IMR-90 (cell line): Measurements from ENCODE around the gene KCTD2. TPM values are rescaled to one million over a fixed set of nuclear protein-coding genes. Genes with fewer than 3 reads are reported as not detected.

Source experiments
- ATAC-seq: fragments of 200-7000 bp; cut with Tn5 transposase; 2 replicates; pipeline ENCODE4 v1.9.1; 2020; ENCODE audit warnings: low read depth, mild to moderate bottlenecking, moderate library complexity
- BruUV-seq: library from RNA; stranded (reverse); fragments of 400-500 nt; replicated peaks from 2 replicates; lab custom pipeline; 2021; lab: Mats Ljungman, UMichigan
- CTCF ChIA-PET: fragments of 300-600 bp; formaldehyde crosslinking; extraction: SDS; loops from one replicate; lab custom pipeline; 2021; ENCODE audit warnings: antibody characterized with exemption; lab: Yijun Ruan, JAX
- POLR2A ChIA-PET: fragments of 300-600 bp; sonication (Branson Sonifier 250); formaldehyde crosslinking; loops from one replicate; lab custom pipeline; 2022; ENCODE audit warnings: antibody characterized with exemption; ENCODE audit not compliant: unreplicated experiment; lab: Charles Lee
- DNase-seq: peaks from one replicate; pipeline ENCODE4 v3.0.0; 2013
- H2AFZ ChIP-seq: replicated peaks from 2 replicates; pipeline ENCODE3; 2013; ENCODE audit warnings: low read length, mild to moderate bottlenecking; ENCODE audit not compliant: poor library complexity
- H2AK5ac ChIP-seq: 2 replicates; pipeline ENCODE4 v1.6.1; 2013; ENCODE audit warnings: low read depth, low read length, inconsistent platforms
- H2AK9ac ChIP-seq: replicated peaks from 2 replicates; pipeline ENCODE3; 2013; ENCODE audit warnings: mild to moderate bottlenecking, low read depth, low read length, moderate library complexity; ENCODE audit not compliant: poor library complexity
- H2BK120ac ChIP-seq: 2 replicates; pipeline ENCODE4 v1.6.1; 2013; ENCODE audit warnings: low read depth, low read length, inconsistent platforms
- H2BK15ac ChIP-seq: 3 replicates; pipeline ENCODE4 v1.6.1; 2013; ENCODE audit warnings: low read depth, low read length, inconsistent platforms
- H2BK20ac ChIP-seq: 2 replicates; pipeline ENCODE4 v1.6.1; 2013; ENCODE audit warnings: low read depth, mild to moderate bottlenecking, inconsistent platforms, low read length, moderate library complexity
- H2BK5ac ChIP-seq: 2 replicates; pipeline ENCODE4 v1.6.1; 2013; ENCODE audit warnings: mild to moderate bottlenecking, low read depth, low read length, inconsistent platforms; ENCODE audit not compliant: poor library complexity, severe bottlenecking
- H3K14ac ChIP-seq: replicated peaks from 2 replicates; pipeline ENCODE4 v1.6.1; 2013; ENCODE audit warnings: low read depth, low read length, inconsistent platforms
- H3K18ac ChIP-seq: 2 replicates; pipeline ENCODE4 v1.6.1; 2013; ENCODE audit warnings: low read depth, low read length, control low read depth
- H3K23ac ChIP-seq: 2 replicates; pipeline ENCODE4 v1.6.1; 2013; ENCODE audit warnings: low read depth, low read length, inconsistent platforms
- H3K27ac ChIP-seq: 2 replicates; pipeline ENCODE4 v1.5.1; 2013; ENCODE audit warnings: mild to moderate bottlenecking, control low read depth, low read length; ENCODE audit not compliant: insufficient read depth
- H3K27me3 ChIP-seq: 2 replicates; pipeline ENCODE4 v1.6.1; 2013; ENCODE audit warnings: low read length; ENCODE audit not compliant: control insufficient read depth, insufficient read depth
- H3K36me3 ChIP-seq: 2 replicates; pipeline ENCODE4 v1.6.1; 2013; ENCODE audit warnings: low read length, mixed read lengths; ENCODE audit not compliant: control insufficient read depth, insufficient read depth
- H3K4ac ChIP-seq: 2 replicates; pipeline ENCODE4 v1.6.1; 2013; ENCODE audit warnings: low read depth, low read length, inconsistent platforms
- H3K4me1 ChIP-seq: 2 replicates; pipeline ENCODE4 v1.6.1; 2013; ENCODE audit warnings: low read length, mixed read lengths; ENCODE audit not compliant: control insufficient read depth, insufficient read depth
- H3K4me2 ChIP-seq: 2 replicates; pipeline ENCODE4 v1.6.1; 2013; ENCODE audit warnings: low read depth, mild to moderate bottlenecking, control low read depth, low read length, moderate library complexity
- H3K4me3 ChIP-seq: 2 replicates; pipeline ENCODE4 v1.5.1; 2013; ENCODE audit warnings: low read depth, mild to moderate bottlenecking, control low read depth, low read length, moderate library complexity; ENCODE audit not compliant: insufficient read depth
- H3K56ac ChIP-seq: 2 replicates; pipeline ENCODE4 v1.6.1; 2013; ENCODE audit warnings: low read length, inconsistent platforms; ENCODE audit not compliant: insufficient read depth; ENCODE audit errors: extremely low read depth
- H3K79me1 ChIP-seq, 2 experiments: 2 replicates each; pipeline ENCODE4 v1.6.1; 2013; ENCODE audit warnings: low read length in 2 of 2, inconsistent platforms in 1 of 2, low read depth in 1 of 2
- H3K9ac ChIP-seq: 2 replicates; pipeline ENCODE4 v1.6.1; 2013; ENCODE audit warnings: low read depth, low read length, control low read depth
- H3K9me1 ChIP-seq: 2 replicates; pipeline ENCODE4 v1.6.1; 2013; ENCODE audit warnings: low read length, inconsistent platforms; ENCODE audit not compliant: insufficient read depth
- H3K9me3 ChIP-seq: 2 replicates; pipeline ENCODE4 v1.6.1; 2013; ENCODE audit warnings: low read length; ENCODE audit not compliant: control insufficient read depth, insufficient read depth
- H4K20me1 ChIP-seq: 2 replicates; pipeline ENCODE4 v1.6.1; 2013; ENCODE audit warnings: low read length, inconsistent platforms; ENCODE audit not compliant: insufficient read depth
- H4K5ac ChIP-seq: 2 replicates; pipeline ENCODE4 v1.6.1; 2013; ENCODE audit warnings: mild to moderate bottlenecking, low read depth, low read length, control low read depth
- H4K8ac ChIP-seq, 2 experiments: 2 replicates each; pipeline ENCODE4 v1.6.1; 2013; ENCODE audit warnings: low read depth in 2 of 2, low read length in 2 of 2, control low read depth in 1 of 2, inconsistent platforms in 1 of 2
- H4K91ac ChIP-seq: 2 replicates; pipeline ENCODE4 v1.6.1; 2013; ENCODE audit warnings: low read depth, low read length, inconsistent platforms; ENCODE audit not compliant: insufficient read depth
- BHLHE40 ChIP-seq: fragments of 150-350 bp; IDR thresholded peaks from 2 replicates; pipeline ENCODE4 v1.6.1; 2016; ENCODE audit warnings: mild to moderate bottlenecking, low read depth, low read length
- CEBPB ChIP-seq: IDR thresholded peaks from 2 replicates; pipeline ENCODE4 v1.6.1; 2012; ENCODE audit warnings: low read depth, low read length, improper control_type of control experiment
- CHD1 ChIP-seq: IDR thresholded peaks from 2 replicates; pipeline ENCODE4 v1.6.1; 2012; ENCODE audit warnings: low read depth, low read length, improper control_type of control experiment
- ELK1 ChIP-seq: fragments of 150-350 bp; IDR thresholded peaks from 2 replicates; pipeline ENCODE4 v1.6.1; 2016; ENCODE audit warnings: low read depth, mild to moderate bottlenecking, low read length, moderate library complexity, borderline replicate concordance
- FOS ChIP-seq: fragments of 150-350 bp; IDR thresholded peaks from 2 replicates; pipeline ENCODE4 v1.6.1; 2016; ENCODE audit warnings: low read depth, low read length
- MAFK ChIP-seq: IDR thresholded peaks from 2 replicates; pipeline ENCODE4 v1.6.1; 2012; ENCODE audit warnings: low read depth, low read length, improper control_type of control experiment
- MAZ ChIP-seq: IDR thresholded peaks from 2 replicates; pipeline ENCODE4 v1.6.1; 2012; ENCODE audit warnings: low read depth, mild to moderate bottlenecking, low read length, improper control_type of control experiment, moderate library complexity, borderline replicate concordance
- MXI1 ChIP-seq: IDR thresholded peaks from 2 replicates; pipeline ENCODE4 v1.6.1; 2012; ENCODE audit warnings: low read depth, mild to moderate bottlenecking, low read length, moderate library complexity, borderline replicate concordance
- NFE2L2 ChIP-seq: fragments of 150-350 bp; IDR thresholded peaks from 2 replicates; pipeline ENCODE4 v1.6.1; 2016; ENCODE audit warnings: low read depth, mild to moderate bottlenecking, low read length
- POLR2A ChIP-seq: IDR thresholded peaks from 2 replicates; pipeline ENCODE4 v1.6.1; 2012; ENCODE audit warnings: mild to moderate bottlenecking, low read depth, low read length
- RAD21 ChIP-seq: IDR thresholded peaks from 2 replicates; pipeline ENCODE4 v1.6.1; 2012; ENCODE audit warnings: low read length, improper control_type of control experiment
- RCOR1 ChIP-seq: IDR thresholded peaks from 2 replicates; pipeline ENCODE4 v1.6.1; 2012; ENCODE audit warnings: mild to moderate bottlenecking, low read length, improper control_type of control experiment; ENCODE audit not compliant: insufficient replicate concordance
- RFX5 ChIP-seq: IDR thresholded peaks from 2 replicates; pipeline ENCODE4 v1.8.0; 2012; ENCODE audit warnings: low read depth, mild to moderate bottlenecking, low read length, moderate library complexity
- SMC3 ChIP-seq: fragments of 150-350 bp; IDR thresholded peaks from 2 replicates; pipeline ENCODE4 v1.6.1; 2016; ENCODE audit warnings: low read depth, mild to moderate bottlenecking, antibody characterized with exemption, low read length, moderate library complexity
- WGBS, 2 experiments: methylation state at CpG; one replicate each; pipeline versions ENCODE4 v1.1.5 to v1.1.7; 2013; ENCODE audit warnings: missing lambda C conversion rate in 2 of 2; ENCODE audit not compliant: insufficient read length in 1 of 2; ENCODE audit errors: extremely low coverage in 2 of 2; 5-methylcytosine and 5-hydroxymethylcytosine counted together
- dilution Hi-C: fragments of 300-500 bp; cut with HindIII; formaldehyde crosslinking; loops from one replicate; pipeline ENCODE4 v1.14.3; 2018; ENCODE audit warnings: low sequenced_read_pairs; ENCODE audit not compliant: unreplicated experiment
- in situ Hi-C: fragments of 300-500 bp; cut with MboI; formaldehyde crosslinking; loops from 3 replicates; pipeline ENCODE4 v1.14.3; 2019; ENCODE audit warnings: low sequenced_read_pairs, inconsistent platforms, mixed read lengths
- intact Hi-C: fragments of 100-400 bp; cut with micrococcal nuclease; formaldehyde crosslinking; loops from 2 replicates; pipeline ENCODE4 v1.10.0; 2022
- polyA plus RNA-seq, 3 experiments: library from polyadenylated mRNA; depleted of rRNA; stranded (reverse); fragments of >200 nt; gene quantifications; 2 replicates each; pipeline ENCODE4 v1.2.3, GENCODE V29; 2012; ENCODE audit warnings: low replicate concordance in 1 of 3
- total RNA-seq: library from RNA; depleted of rRNA; stranded (reverse); fragments of >200 nt; gene quantifications from 2 replicates; pipeline ENCODE4 v1.2.3, GENCODE V29; 2012
- TF ChIP-seq, protein P1 (sequence below): fragments of 150-350 bp; IDR thresholded peaks from 2 replicates; pipeline ENCODE4 v1.6.1; 2017; ENCODE audit warnings: mild to moderate bottlenecking, antibody characterized with exemption, low read length, low read depth
- TF ChIP-seq, protein P2 (sequence below): conservative IDR thresholded peaks from 2 replicates; pipeline ENCODE4 v1.5.1; 2012; ENCODE audit warnings: mild to moderate bottlenecking, low read depth, low read length, improper control_type of control experiment

The KCTD2 gene
- total and polyA plus RNA-seq, 2 of the 4 experiments (the other 2 are of a cell fraction), result 9.1 to 18.4 TPM

DNA sequence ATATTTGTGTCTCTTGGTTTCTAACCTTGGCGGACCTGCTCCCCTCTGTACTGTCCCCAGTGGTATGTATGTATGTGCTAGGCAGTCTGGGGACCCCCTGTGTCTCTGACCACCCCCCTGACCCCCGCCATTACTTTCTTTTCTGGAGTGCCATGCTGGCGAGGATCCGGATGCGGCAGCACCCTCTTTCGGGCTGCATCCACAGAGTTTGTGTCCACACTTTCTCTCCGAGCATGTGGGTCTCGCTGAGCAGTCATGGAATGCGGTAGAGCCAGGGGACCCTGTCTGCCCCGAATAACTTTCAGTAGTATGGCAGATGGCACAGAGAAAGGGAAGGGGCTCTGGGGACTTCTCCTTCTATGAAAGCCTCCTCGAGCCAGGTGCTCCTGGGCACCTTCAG lies 17.0 kb downstream of the KCTD2 start:
- H2AK5ac ChIP-seq, result no peak overlapping the region
- H3K18ac ChIP-seq, result no peak overlapping the region
- H3K56ac ChIP-seq, result no peak overlapping the region
- POLR2A ChIA-PET, result no interaction called here
- H3K36me3 ChIP-seq, result peaks cover 46% of the 10 kb centered on the region
- no peak overlapping the region for H3K14ac ChIP-seq
- no peak overlapping the region for H3K9ac ChIP-seq
- CTCF ChIA-PET, result interaction anchor here (1.1 kb wide), 1 partner anchor 41 kb away, joined by 3 read pairs; no protein-coding TSS in a partner anchor
- dilution Hi-C loops, result no loop called here
- H4K5ac ChIP-seq, result no peak overlapping the region
- peaks cover 6% of the 10 kb centered on the region; the same call in 1 of the 2 replicates for H3K4me1 ChIP-seq
- no peak overlapping the region for H3K4me2 ChIP-seq
- H3K23ac ChIP-seq, result no peak overlapping the region
- no peak overlapping the region for H3K27ac ChIP-seq
- in situ Hi-C loops, result loop anchor here (10.0 to 25.0 kb wide), 2 partner anchors 141 to 348 kb away; partner anchors contain the start of genes GRB2 and NUP85
- ATAC-seq (no peak), DNase-seq (no peak)
- no peaks in the 10 kb centered on the region for H3K27me3 ChIP-seq
- H3K79me1 ChIP-seq, result peaks cover 3 to 5% of the 10 kb centered on the region in 2 experiments; a peak in 3 of 4 replicates
- intact Hi-C loops, result loop anchor here (5.0 to 10.0 kb wide), 2 partner anchors 48 to 141 kb away; partner anchors contain the start of gene NUP85
- BruUV-seq, result no TSS peak
- no peak overlapping the region for H4K91ac ChIP-seq
- H4K8ac ChIP-seq, result no peak overlapping the region
- no peak overlapping the region for H2BK20ac ChIP-seq
- H2BK15ac ChIP-seq, result no peak overlapping the region
- no peak overlapping the region for H3K4me3 ChIP-seq
- TF ChIP-seq, protein P1, sequence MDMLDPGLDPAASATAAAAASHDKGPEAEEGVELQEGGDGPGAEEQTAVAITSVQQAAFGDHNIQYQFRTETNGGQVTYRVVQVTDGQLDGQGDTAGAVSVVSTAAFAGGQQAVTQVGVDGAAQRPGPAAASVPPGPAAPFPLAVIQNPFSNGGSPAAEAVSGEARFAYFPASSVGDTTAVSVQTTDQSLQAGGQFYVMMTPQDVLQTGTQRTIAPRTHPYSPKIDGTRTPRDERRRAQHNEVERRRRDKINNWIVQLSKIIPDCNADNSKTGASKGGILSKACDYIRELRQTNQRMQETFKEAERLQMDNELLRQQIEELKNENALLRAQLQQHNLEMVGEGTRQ, result no peak
- TF ChIP-seq RCOR1 (no peak), MAZ (no peak), CEBPB (no peak), MXI1 (no peak), RFX5 (no peak), POLR2A (no peak), NFE2L2 (no peak), ELK1 (no peak), RAD21 (no peak), MAFK (no peak), CHD1 (no peak), FOS (no peak), SMC3 (no peak), BHLHE40 (no peak)
- TF ChIP-seq, protein P2, sequence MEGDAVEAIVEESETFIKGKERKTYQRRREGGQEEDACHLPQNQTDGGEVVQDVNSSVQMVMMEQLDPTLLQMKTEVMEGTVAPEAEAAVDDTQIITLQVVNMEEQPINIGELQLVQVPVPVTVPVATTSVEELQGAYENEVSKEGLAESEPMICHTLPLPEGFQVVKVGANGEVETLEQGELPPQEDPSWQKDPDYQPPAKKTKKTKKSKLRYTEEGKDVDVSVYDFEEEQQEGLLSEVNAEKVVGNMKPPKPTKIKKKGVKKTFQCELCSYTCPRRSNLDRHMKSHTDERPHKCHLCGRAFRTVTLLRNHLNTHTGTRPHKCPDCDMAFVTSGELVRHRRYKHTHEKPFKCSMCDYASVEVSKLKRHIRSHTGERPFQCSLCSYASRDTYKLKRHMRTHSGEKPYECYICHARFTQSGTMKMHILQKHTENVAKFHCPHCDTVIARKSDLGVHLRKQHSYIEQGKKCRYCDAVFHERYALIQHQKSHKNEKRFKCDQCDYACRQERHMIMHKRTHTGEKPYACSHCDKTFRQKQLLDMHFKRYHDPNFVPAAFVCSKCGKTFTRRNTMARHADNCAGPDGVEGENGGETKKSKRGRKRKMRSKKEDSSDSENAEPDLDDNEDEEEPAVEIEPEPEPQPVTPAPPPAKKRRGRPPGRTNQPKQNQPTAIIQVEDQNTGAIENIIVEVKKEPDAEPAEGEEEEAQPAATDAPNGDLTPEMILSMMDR, result no peak
- 0 out of 2 replicates have a peak, but pooled peaks cover 3% of the 10 kb centered on the region for H3K9me1 ChIP-seq
- no peak overlapping the region for H2AFZ ChIP-seq
- no peak overlapping the region for H2BK5ac ChIP-seq
- no peak overlapping the region for H2BK120ac ChIP-seq
- WGBS, 2 experiments, result no CpG with 5 or more reads among the region's 11 CpGs
- no peaks in the 10 kb centered on the region for H4K20me1 ChIP-seq
- H3K9me3 ChIP-seq, result no peaks in the 10 kb centered on the region
- no peak overlapping the region for H2AK9ac ChIP-seq
- no peak overlapping the region for H3K4ac ChIP-seq
